Natural killer cell (primary cell): ENCODE results near the gene LYVE1. TPM values are rescaled to one million over a fixed set of nuclear protein-coding genes. Genes with fewer than 3 reads are reported as not detected.

Experiments
- ATAC-seq, 3 donors: fragments of 150-1000 bp in 2 of 3; fragments of 200-7000 bp in 1 of 3; cut with Tn5 transposase; 1 replicate in 1 of 3; 2 replicates in 2 of 3; pipeline ENCODE4 v1.10.0; 2021; ENCODE audit warnings: mild to moderate bottlenecking in 2 of 3, moderate library complexity in 2 of 3
- DNase-seq, 2 donors: peaks; one replicate each; pipeline versions ENCODE4 v3.0.0 to v3.0.0-alpha.2; 2013 to 2021; ENCODE audit warnings: mixed read lengths in 1 of 2
- H3K27ac ChIP-seq: one replicate; pipeline ENCODE4 v1.5.1; 2013; ENCODE audit warnings: mild to moderate bottlenecking, low read length
- H3K27me3 ChIP-seq: one replicate; pipeline ENCODE4 v1.6.1; 2013; ENCODE audit warnings: low read length; ENCODE audit not compliant: control insufficient read depth, insufficient read depth
- H3K36me3 ChIP-seq: one replicate; pipeline ENCODE4 v1.6.1; 2013; ENCODE audit warnings: low read length; ENCODE audit not compliant: control insufficient read depth, insufficient read depth
- H3K4me1 ChIP-seq: one replicate; pipeline ENCODE4 v1.6.1; 2013; ENCODE audit warnings: low read length; ENCODE audit not compliant: control insufficient read depth, insufficient read depth
- H3K4me3 ChIP-seq: one replicate; pipeline ENCODE4 v1.5.1; 2013; ENCODE audit warnings: low read length
- H3K9me3 ChIP-seq: one replicate; pipeline ENCODE4 v1.6.1; 2013; ENCODE audit warnings: low read length; ENCODE audit not compliant: control insufficient read depth, insufficient read depth
- H3K27ac Mint-ChIP-seq, 2 donors: one replicate each; pipeline ENCODE4 v1.8.0; 2022; ENCODE audit warnings: mild to moderate bottlenecking in 2 of 2, mixed read lengths in 2 of 2, moderate library complexity in 1 of 2
- H3K27me3 Mint-ChIP-seq, 2 donors: one replicate each; pipeline ENCODE4 v1.8.0; 2022; ENCODE audit warnings: low read depth in 2 of 2, mixed read lengths in 2 of 2
- H3K36me3 Mint-ChIP-seq: one replicate; pipeline ENCODE4 v1.8.0; 2022; ENCODE audit warnings: mixed read lengths
- H3K4me1 Mint-ChIP-seq, 2 donors: one replicate each; pipeline ENCODE4 v1.8.0; 2022; ENCODE audit warnings: mixed read lengths in 2 of 2
- H3K4me3 Mint-ChIP-seq: one replicate; pipeline ENCODE4 v1.8.0; 2022; ENCODE audit warnings: mild to moderate bottlenecking, moderate library complexity, mixed read lengths
- H3K9me3 Mint-ChIP-seq, 2 donors: one replicate each; pipeline ENCODE4 v1.8.0; 2022; ENCODE audit warnings: mixed read lengths in 2 of 2
- WGBS: methylation state at CpG from one replicate; pipeline ENCODE4 v1.1.7; 2013; ENCODE audit warnings: missing lambda C conversion rate; ENCODE audit not compliant: insufficient coverage; 5-methylcytosine and 5-hydroxymethylcytosine counted together
- intact Hi-C: fragments of 100-400 bp; cut with micrococcal nuclease; formaldehyde crosslinking; loops from one replicate; pipeline ENCODE4 v1.14.2; 2022
- total RNA-seq, 4 donors: library from RNA; stranded (reverse); fragments of 120-200 nt in 1 of 4; gene quantifications; one replicate each; pipeline versions ENCODE4 v1.2.3 to v1.2.4, GENCODE V29; 2013 to 2022
- TF ChIP-seq, protein P1 (sequence below): fragments of 200-600 bp; IDR thresholded peaks from one replicate; pipeline ENCODE4 v1.8.0; 2022; ENCODE audit warnings: antibody characterized with exemption

Gene LYVE1
- total RNA-seq, 3 donors from 2014 or later (not counting 1 experiment from before 2014, with no cell fraction given): not detected

DNA sequence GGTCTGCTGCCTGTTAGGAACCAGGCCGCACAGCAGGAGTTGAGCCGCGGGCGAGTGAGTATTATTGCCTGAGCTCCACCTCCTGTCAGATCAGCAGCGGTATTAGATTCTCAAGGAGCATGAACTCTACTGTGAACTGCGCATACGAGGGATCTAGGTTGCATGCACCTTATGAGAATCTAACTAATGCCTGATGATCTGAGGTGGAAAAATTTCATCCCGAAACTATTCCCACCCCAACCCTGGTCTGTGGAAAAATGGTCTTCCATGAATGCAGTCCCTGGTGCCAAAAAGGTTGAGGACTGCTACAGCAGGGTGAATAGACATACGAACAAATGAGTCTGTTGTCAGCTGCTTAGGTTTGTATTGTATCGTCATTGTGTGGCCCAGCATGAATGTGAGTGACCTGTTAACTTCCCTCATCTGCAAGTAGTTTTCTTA, 57.3 kb downstream of the LYVE1 start:
- Mint-ChIP-seq H3K27ac (no peak overlapping the region), H3K4me3 (no peak overlapping the region), H3K4me1 (no peaks in the 10 kb centered on the region), H3K27me3 (no peaks in the 10 kb centered on the region), H3K9me3 (no peaks in the 10 kb centered on the region), H3K36me3 (no peaks in the 10 kb centered on the region)
- intact Hi-C loops: no loop called here
- H3K9me3 ChIP-seq: no peaks in the 10 kb centered on the region
- H3K36me3 ChIP-seq: peaks cover 25% of the 10 kb centered on the region
- no peaks in the 10 kb centered on the region for H3K4me1 ChIP-seq
- TF ChIP-seq, protein P1, sequence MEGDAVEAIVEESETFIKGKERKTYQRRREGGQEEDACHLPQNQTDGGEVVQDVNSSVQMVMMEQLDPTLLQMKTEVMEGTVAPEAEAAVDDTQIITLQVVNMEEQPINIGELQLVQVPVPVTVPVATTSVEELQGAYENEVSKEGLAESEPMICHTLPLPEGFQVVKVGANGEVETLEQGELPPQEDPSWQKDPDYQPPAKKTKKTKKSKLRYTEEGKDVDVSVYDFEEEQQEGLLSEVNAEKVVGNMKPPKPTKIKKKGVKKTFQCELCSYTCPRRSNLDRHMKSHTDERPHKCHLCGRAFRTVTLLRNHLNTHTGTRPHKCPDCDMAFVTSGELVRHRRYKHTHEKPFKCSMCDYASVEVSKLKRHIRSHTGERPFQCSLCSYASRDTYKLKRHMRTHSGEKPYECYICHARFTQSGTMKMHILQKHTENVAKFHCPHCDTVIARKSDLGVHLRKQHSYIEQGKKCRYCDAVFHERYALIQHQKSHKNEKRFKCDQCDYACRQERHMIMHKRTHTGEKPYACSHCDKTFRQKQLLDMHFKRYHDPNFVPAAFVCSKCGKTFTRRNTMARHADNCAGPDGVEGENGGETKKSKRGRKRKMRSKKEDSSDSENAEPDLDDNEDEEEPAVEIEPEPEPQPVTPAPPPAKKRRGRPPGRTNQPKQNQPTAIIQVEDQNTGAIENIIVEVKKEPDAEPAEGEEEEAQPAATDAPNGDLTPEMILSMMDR: no peak
- ATAC-seq: no peak
- H3K27ac ChIP-seq: no peak overlapping the region
- 96% methylated on average over 10 of the region's 10 CpGs for WGBS
- H3K4me3 ChIP-seq: no peak overlapping the region
- no peak for DNase-seq
- H3K27me3 ChIP-seq: no peaks in the 10 kb centered on the region

Other genes with a start within 250 kb of the LYVE1 start
- 1 to 10 TPM; 5.5 to 9.2 (median 6.8) TPM for gene AMPD3, start 113.4 kb downstream of the LYVE1 start, total RNA-seq
- gene RNF141, start 27.5 kb downstream of the LYVE1 start, total RNA-seq: 10 to 100 TPM; 10.3 to 13.9 (median 11.7) TPM
- under 1 TPM in 2 of 3 donors, not detected in 1; 0.50 to 0.54 TPM for gene IRAG1, start 125.1 kb upstream of the LYVE1 start, total RNA-seq
- gene CTR9, start 182.6 kb upstream of the LYVE1 start, total RNA-seq: 10 to 100 TPM; 30.6 to 47.3 (median 38.0) TPM
- gene EIF4G2, start 240.3 kb upstream of the LYVE1 start, total RNA-seq: 100 to 1,000 TPM; 718 to 820 (median 751) TPM